ENCODE measurements around the gene ATP8A2. TPM values are rescaled to one million over a fixed set of nuclear protein-coding genes. Genes with fewer than 3 reads are reported as not detected.
A peak's percentile ranks its signal among the peaks of the same experiment; 100 is the strongest.

ATP8A2 gene
- total RNA-seq, 1 donor from 2014 or later = 4.2 TPM

- H3K36me3 Mint-ChIP-seq = no peaks in the 10 kb centered on the region
- Histone ChIP-seq H3K4me1 (peaks cover 15% of the 10 kb centered on the region), H3K9me3 (ENCODE audit: low read depth) (no peaks in the 10 kb centered on the region), H3K4me2 (no peak overlapping the region), H3K36me3 (no peaks in the 10 kb centered on the region), H3K4me3 (no peak overlapping the region), H3K27ac (no peak overlapping the region), H3K27me3 (no peaks in the 10 kb centered on the region), H2AFZ (replicated peaks) (no peak overlapping the region), H4K20me1 (ENCODE audit: low read depth) (no peaks in the 10 kb centered on the region), H3F3A (ENCODE audit: low read depth) (peaks cover 14% of the 10 kb centered on the region), H3K9ac (no peak overlapping the region), H3K79me2 (ENCODE audit: low read depth) (no peaks in the 10 kb centered on the region)
- H3K9me3 Mint-ChIP-seq = no peaks in the 10 kb centered on the region
- peaks cover 2% of the 10 kb centered on the region for H3K27me3 Mint-ChIP-seq (ENCODE audit: insufficient read depth, low read depth)
- TF ChIP-seq CTCF (IDR thresholded peaks at IDR 0.05) (no peak), EZH2 (IDR thresholded peaks at IDR 0.05) (no peak), EZH2phosphoT487 (IDR thresholded peaks at IDR 0.05) (no peak)
- no peak overlapping the region for H3K27ac Mint-ChIP-seq
- H3K4me3 Mint-ChIP-seq = no peak overlapping the region
- no peak for DNase-seq (ENCODE audit: low spot score)
- H3K4me1 Mint-ChIP-seq = peaks cover 3% of the 10 kb centered on the region
Measured at GRCh38 chr13:25654322-25654721, 282.5 kb downstream of the ATP8A2 start.

GRCh38 chr13:25657157-25657556, 285.4 kb downstream of the ATP8A2 start:
- Histone ChIP-seq H3K79me2 (ENCODE audit: low read depth) (no peaks in the 10 kb centered on the region), H3K27me3 (no peaks in the 10 kb centered on the region), H4K20me1 (ENCODE audit: low read depth) (no peaks in the 10 kb centered on the region), H3K27ac (no peak overlapping the region), H3K4me2 (no peak overlapping the region), H3K9me3 (ENCODE audit: low read depth) (no peaks in the 10 kb centered on the region), H3K36me3 (no peaks in the 10 kb centered on the region), H3F3A (ENCODE audit: low read depth) (peaks cover 12% of the 10 kb centered on the region), H3K4me1 (peaks cover 15% of the 10 kb centered on the region), H3K9ac (no peak overlapping the region), H3K4me3 (no peak overlapping the region), H2AFZ (replicated peaks) (no peak overlapping the region)
- Mint-ChIP-seq H3K4me1 (peaks cover 3% of the 10 kb centered on the region), H3K27ac (no peak overlapping the region), H3K27me3 (ENCODE audit: insufficient read depth, low read depth) (peaks cover 2% of the 10 kb centered on the region), H3K36me3 (no peaks in the 10 kb centered on the region), H3K9me3 (no peaks in the 10 kb centered on the region), H3K4me3 (no peak overlapping the region)
- no peak for DNase-seq (ENCODE audit: low spot score)
- TF ChIP-seq CTCF (IDR thresholded peaks at IDR 0.05) = no peak
- no peak for TF ChIP-seq EZH2phosphoT487 (IDR thresholded peaks at IDR 0.05)
- no peak for TF ChIP-seq EZH2 (IDR thresholded peaks at IDR 0.05)

- no peaks in the 10 kb centered on the region for H3K36me3 Mint-ChIP-seq
- Histone ChIP-seq H3K4me2 (no peak overlapping the region), H3K9me3 (ENCODE audit: low read depth) (no peaks in the 10 kb centered on the region), H3K4me1 (peaks cover 7% of the 10 kb centered on the region), H3K27ac (no peak overlapping the region), H4K20me1 (ENCODE audit: low read depth) (no peaks in the 10 kb centered on the region), H3K27me3 (no peaks in the 10 kb centered on the region), H3K79me2 (ENCODE audit: low read depth) (no peaks in the 10 kb centered on the region), H3K9ac (no peak overlapping the region), H2AFZ (replicated peaks) (peak overlapping the region; percentile 9), H3K36me3 (no peaks in the 10 kb centered on the region), H3F3A (ENCODE audit: low read depth) (no peaks in the 10 kb centered on the region), H3K4me3 (no peak overlapping the region)
- no peak overlapping the region for H3K27ac Mint-ChIP-seq
- no peak for DNase-seq (ENCODE audit: low spot score)
- H3K27me3 Mint-ChIP-seq (ENCODE audit: insufficient read depth, low read depth) = peaks cover 5% of the 10 kb centered on the region
- no peaks in the 10 kb centered on the region for H3K9me3 Mint-ChIP-seq
- H3K4me3 Mint-ChIP-seq = no peak overlapping the region
- TF ChIP-seq EZH2phosphoT487 (IDR thresholded peaks at IDR 0.05) (no peak), CTCF (IDR thresholded peaks at IDR 0.05) (no peak), EZH2 (IDR thresholded peaks at IDR 0.05) (no peak)
- H3K4me1 Mint-ChIP-seq = no peaks in the 10 kb centered on the region
Measured at GRCh38 chr13:25659091-25659795, 287.5 kb downstream of the ATP8A2 start.

Data from neural progenitor cell (in vitro differentiated cells).